GM12878 (cell line): ENCODE data around the gene CTXND2. TPM values are rescaled to one million over a fixed set of nuclear protein-coding genes. Genes with fewer than 3 reads are reported as not detected.
A peak's percentile ranks its signal among the peaks of the same experiment; 100 is the strongest.

Source experiments
- CBFB ChIP-seq: IDR thresholded peaks from 2 replicates; pipeline ENCODE4 v1.6.1; 2016; ENCODE audit warnings: antibody characterized with exemption, low read depth
- CEBPB ChIP-seq, 2 experiments: fragments of 150-350 bp in 1 of 2; IDR thresholded peaks; 2 replicates each; pipeline ENCODE4 v1.6.1; 2012 to 2014; ENCODE audit warnings: low read depth in 2 of 2, low read length in 2 of 2, borderline replicate concordance in 1 of 2, inconsistent platforms in 1 of 2
- CHD2 ChIP-seq: IDR thresholded peaks from 2 replicates; pipeline ENCODE4 v1.6.1; 2011; ENCODE audit warnings: low read depth, low read length, improper control_type of control experiment, borderline replicate concordance
- CUX1 ChIP-seq: IDR thresholded peaks from 2 replicates; pipeline ENCODE4 v1.6.1; 2012; ENCODE audit warnings: improper control_type of control experiment, low read depth, low read length; ENCODE audit not compliant: insufficient replicate concordance
- EZH2 ChIP-seq: IDR thresholded peaks from 2 replicates; pipeline ENCODE4 v1.6.1; 2012; ENCODE audit warnings: low read depth, mild to moderate bottlenecking, control low read depth, inconsistent platforms, low read length, borderline replicate concordance; ENCODE audit not compliant: control insufficient read depth
- GATAD2B ChIP-seq: fragments of 450-650 bp; conservative IDR thresholded peaks from 2 replicates; pipeline ENCODE4 v1.6.1; 2017; ENCODE audit warnings: low read depth, mild to moderate bottlenecking, moderate library complexity
- HDAC6 ChIP-seq: fragments of 200-600 bp; sonication (generic); IDR thresholded peaks from one replicate; pipeline ENCODE4 v1.8.0; 2017; ENCODE audit warnings: antibody characterized with exemption; ENCODE audit not compliant: unreplicated experiment
- IKZF2 ChIP-seq, 2 experiments: fragments of 450-650 bp; IDR thresholded peaks; 2 replicates each; pipeline ENCODE4 v1.6.1; 2017; ENCODE audit warnings: mild to moderate bottlenecking in 2 of 2, moderate library complexity in 2 of 2
- KDM1A ChIP-seq: fragments of 200-600 bp; sonication (generic); IDR thresholded peaks from 2 replicates; pipeline ENCODE4 v1.6.1; 2016; ENCODE audit warnings: borderline replicate concordance
- MTA2 ChIP-seq: fragments of 450-650 bp; IDR thresholded peaks from 2 replicates; pipeline ENCODE4 v1.6.1; 2016; ENCODE audit warnings: low read depth, mild to moderate bottlenecking, moderate library complexity
- MTA3 ChIP-seq: IDR thresholded peaks from 2 replicates; pipeline ENCODE4 v1.6.1; 2012; ENCODE audit warnings: low read length, inconsistent platforms, borderline replicate concordance
- MXI1 ChIP-seq: fragments of 150-350 bp; IDR thresholded peaks from 2 replicates; pipeline ENCODE4 v1.6.1; 2011; ENCODE audit warnings: low read depth, mild to moderate bottlenecking, inconsistent platforms, low read length, improper control_type of control experiment
- MYC ChIP-seq: IDR thresholded peaks from 2 replicates; pipeline ENCODE4 v1.6.1; 2011; ENCODE audit warnings: mild to moderate bottlenecking, low read length, moderate library complexity, inconsistent platforms; ENCODE audit not compliant: insufficient read depth, insufficient replicate concordance, insufficient read length, severe bottlenecking
- NFYB ChIP-seq: IDR thresholded peaks from 2 replicates; pipeline ENCODE4 v1.6.1; 2011; ENCODE audit warnings: low read depth, mild to moderate bottlenecking, low read length, improper control_type of control experiment, moderate library complexity; ENCODE audit not compliant: insufficient read depth
- PKNOX1 ChIP-seq: fragments of 450-650 bp; IDR thresholded peaks from 2 replicates; pipeline ENCODE4 v1.6.1; 2016; ENCODE audit warnings: mild to moderate bottlenecking
- POLR2AphosphoS5 ChIP-seq: IDR thresholded peaks from 2 replicates; pipeline ENCODE4 v1.6.1; 2011; ENCODE audit warnings: mild to moderate bottlenecking, low read length, inconsistent platforms
- SMC3 ChIP-seq: IDR thresholded peaks from 2 replicates; pipeline ENCODE4 v1.6.1; 2011; ENCODE audit warnings: low read length, improper control_type of control experiment, borderline replicate concordance
- ZNF217 ChIP-seq: fragments of 450-650 bp; IDR thresholded peaks from 2 replicates; pipeline ENCODE4 v1.6.1; 2017; ENCODE audit warnings: antibody characterized with exemption, mild to moderate bottlenecking
- polyA plus RNA-seq, 11 experiments: library from polyadenylated mRNA; depleted of rRNA in 4 of 11; unstranded in 6 of 11; stranded (reverse) in 5 of 11; fragments of >200 nt; fragmentation: Nextera tagmentation in 4 of 11; fragmentation: Illumina TruSeq in 1 of 11; extraction: Ambion mirVana in 4 of 11; extraction: Trizol in 1 of 11; gene quantifications; 1 replicate in 1 of 11; 2 replicates in 10 of 11; pipeline versions ENCODE4 v1.2.1 to v1.2.3, GENCODE V29; 2011 to 2016; ENCODE audit warnings: inconsistent platforms in 2 of 11, missing spikeins in 2 of 11, low read depth in 1 of 11
- total RNA-seq, 4 experiments: library from RNA; depleted of rRNA in 3 of 4; stranded (reverse); fragments of >200 nt in 3 of 4; fragmentation: Illumina TruSeq in 1 of 4; extraction: Trizol in 1 of 4; gene quantifications; 2 replicates each; pipeline versions ENCODE4 v1.2.1 to v1.2.3, GENCODE V29; 2013 to 2021
- TF ChIP-seq, protein P1 (sequence below): fragments of 450-650 bp; IDR thresholded peaks from 2 replicates; pipeline ENCODE4 v1.6.1; 2017; ENCODE audit warnings: mild to moderate bottlenecking
- TF ChIP-seq, protein P2 (sequence below): fragments of 150-350 bp; IDR thresholded peaks from 2 replicates; pipeline ENCODE4 v1.6.1; 2014; ENCODE audit warnings: mild to moderate bottlenecking, low read depth, low read length

Gene CTXND2
- total and polyA plus RNA-seq, 10 of the 15 experiments (the other 5 are each of a cell fraction or from before 2014, with no cell fraction given): not detected

DNA sequence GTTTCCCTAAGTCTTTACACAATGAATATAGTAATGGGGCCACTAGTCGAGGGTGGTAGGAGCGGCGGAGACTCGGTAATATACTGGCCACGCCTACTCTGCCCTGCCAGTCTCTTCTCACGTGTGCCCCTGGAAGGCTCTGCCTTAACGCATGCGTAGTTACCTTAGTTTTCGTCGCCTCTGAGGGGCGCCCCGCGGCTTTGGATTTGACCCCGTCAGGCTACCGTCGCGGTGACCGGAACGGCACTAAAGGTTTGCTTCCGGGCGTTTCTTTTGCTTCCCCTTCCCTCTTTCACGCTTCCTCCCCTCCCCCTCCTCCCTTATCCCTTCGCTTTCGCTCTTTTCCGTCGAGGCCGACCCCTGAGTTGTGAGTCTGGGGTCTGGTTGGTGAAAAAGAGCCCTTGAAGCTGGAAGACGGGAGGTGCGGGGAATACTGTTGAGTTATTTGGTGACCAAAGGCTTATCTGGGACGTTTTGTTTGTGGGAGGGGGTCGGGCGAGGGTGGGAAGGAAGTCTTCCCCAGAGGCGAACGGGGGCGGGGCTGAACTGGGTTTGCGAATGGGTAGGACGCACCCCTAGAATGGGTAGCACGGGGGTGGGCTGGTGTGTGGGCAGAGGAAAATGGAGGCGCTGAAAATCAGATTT, 39.3 kb downstream of the CTXND2 start, which contains the start of gene SETDB1 (continued):
- TF ChIP-seq, protein P1, sequence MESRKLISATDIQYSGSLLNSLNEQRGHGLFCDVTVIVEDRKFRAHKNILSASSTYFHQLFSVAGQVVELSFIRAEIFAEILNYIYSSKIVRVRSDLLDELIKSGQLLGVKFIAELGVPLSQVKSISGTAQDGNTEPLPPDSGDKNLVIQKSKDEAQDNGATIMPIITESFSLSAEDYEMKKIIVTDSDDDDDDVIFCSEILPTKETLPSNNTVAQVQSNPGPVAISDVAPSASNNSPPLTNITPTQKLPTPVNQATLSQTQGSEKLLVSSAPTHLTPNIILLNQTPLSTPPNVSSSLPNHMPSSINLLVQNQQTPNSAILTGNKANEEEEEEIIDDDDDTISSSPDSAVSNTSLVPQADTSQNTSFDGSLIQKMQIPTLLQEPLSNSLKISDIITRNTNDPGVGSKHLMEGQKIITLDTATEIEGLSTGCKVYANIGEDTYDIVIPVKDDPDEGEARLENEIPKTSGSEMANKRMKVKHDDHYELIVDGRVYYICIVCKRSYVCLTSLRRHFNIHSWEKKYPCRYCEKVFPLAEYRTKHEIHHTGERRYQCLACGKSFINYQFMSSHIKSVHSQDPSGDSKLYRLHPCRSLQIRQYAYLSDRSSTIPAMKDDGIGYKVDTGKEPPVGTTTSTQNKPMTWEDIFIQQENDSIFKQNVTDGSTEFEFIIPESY: no peak
- TF ChIP-seq, protein P2, sequence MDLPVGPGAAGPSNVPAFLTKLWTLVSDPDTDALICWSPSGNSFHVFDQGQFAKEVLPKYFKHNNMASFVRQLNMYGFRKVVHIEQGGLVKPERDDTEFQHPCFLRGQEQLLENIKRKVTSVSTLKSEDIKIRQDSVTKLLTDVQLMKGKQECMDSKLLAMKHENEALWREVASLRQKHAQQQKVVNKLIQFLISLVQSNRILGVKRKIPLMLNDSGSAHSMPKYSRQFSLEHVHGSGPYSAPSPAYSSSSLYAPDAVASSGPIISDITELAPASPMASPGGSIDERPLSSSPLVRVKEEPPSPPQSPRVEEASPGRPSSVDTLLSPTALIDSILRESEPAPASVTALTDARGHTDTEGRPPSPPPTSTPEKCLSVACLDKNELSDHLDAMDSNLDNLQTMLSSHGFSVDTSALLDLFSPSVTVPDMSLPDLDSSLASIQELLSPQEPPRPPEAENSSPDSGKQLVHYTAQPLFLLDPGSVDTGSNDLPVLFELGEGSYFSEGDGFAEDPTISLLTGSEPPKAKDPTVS: 0 out of 2 replicates have a peak, but pooled peaks have one; percentile 38
- no peak for TF ChIP-seq EZH2
- no peak for TF ChIP-seq CEBPB (IDR thresholded peaks at IDR 0.05; ENCODE audit: borderline replicate concordance in 1 of 2, low read depth in 2 of 2, low read length in 2 of 2)
- peak; percentile 48; the same call in 1 of the 2 replicates for TF ChIP-seq GATAD2B
- TF ChIP-seq KDM1A: no peak
- TF ChIP-seq SMC3: no peak
- TF ChIP-seq POLR2AphosphoS5: peak; percentile 47; the same call in 1 of the 2 replicates
- TF ChIP-seq CUX1: no peak
- no peak for TF ChIP-seq NFYB
- TF ChIP-seq PKNOX1: peak; percentile 95
- no peak for TF ChIP-seq ZNF217
- peak; percentile 91 for TF ChIP-seq CHD2
- TF ChIP-seq MTA2: peak; percentile 72
- peak; percentile 69 to 71 for TF ChIP-seq IKZF2 (IDR thresholded peaks at IDR 0.05)
- TF ChIP-seq MXI1: peak; percentile 40; the same call in 1 of the 2 replicates
- peak; percentile 73 for TF ChIP-seq CBFB
- TF ChIP-seq HDAC6: no peak
- TF ChIP-seq MYC: no peak
- no peak for TF ChIP-seq MTA3
